ENCODE data around the gene MCRIP2.

- TF ChIP-seq CTCF (IDR thresholded peaks at IDR 0.05) (peak; percentile 44 to 57 (median 46)), POLR2A (IDR thresholded peaks at IDR 0.05) (no peak)
Measured at GRCh38 chr16:660459-661183, 19.0 kb downstream of the MCRIP2 start.

Data from testis (tissue), 2 donors.